HepG2 (cell line): ENCODE measurements around the gene SUSD3. TPM values are rescaled to one million over a fixed set of nuclear protein-coding genes. Genes with fewer than 3 reads are reported as not detected.

Source experiments
- ATRX ChIP-seq: sonication (generic); formaldehyde crosslinking; IDR thresholded peaks from 2 replicates; pipeline ENCODE4 v1.4.0; 2020; ENCODE audit warnings: missing genetic modification reagents, borderline replicate concordance
- CENPT ChIP-seq: sonication (generic); formaldehyde crosslinking; IDR thresholded peaks from 2 replicates; pipeline ENCODE4 v1.8.0; 2022; ENCODE audit warnings: low read depth, mild to moderate bottlenecking, moderate library complexity, missing genetic modification reagents
- CENPX ChIP-seq: sonication (generic); formaldehyde crosslinking; IDR thresholded peaks from 2 replicates; pipeline ENCODE4 v1.9.0; 2021; ENCODE audit warnings: mild to moderate bottlenecking, missing genetic modification reagents, moderate library complexity
- GFI1 ChIP-seq: sonication (generic); formaldehyde crosslinking; IDR thresholded peaks from 2 replicates; pipeline ENCODE4 v1.5.0; 2020; ENCODE audit warnings: missing genetic modification reagents, mild to moderate bottlenecking, borderline replicate concordance
- GPBP1L1 ChIP-seq: sonication (generic); formaldehyde crosslinking; IDR thresholded peaks from 2 replicates; pipeline ENCODE4 v1.5.0; 2020; ENCODE audit warnings: mild to moderate bottlenecking, missing genetic modification reagents
- HNF1B ChIP-seq: sonication (generic); formaldehyde crosslinking; IDR thresholded peaks from 2 replicates; pipeline ENCODE4 v1.5.1; 2020; ENCODE audit warnings: mild to moderate bottlenecking, moderate library complexity, missing genetic modification reagents
- KAT2B ChIP-seq: fragments of 150-350 bp; IDR thresholded peaks from 2 replicates; pipeline ENCODE4 v1.6.1; 2014; ENCODE audit warnings: low read depth, low read length, borderline replicate concordance
- KLF16 ChIP-seq, 2 experiments: sonication (generic) in 1 of 2; formaldehyde crosslinking in 1 of 2; IDR thresholded peaks; 2 replicates each; pipeline versions ENCODE4 v1.6.1 to v1.8.0; 2016 to 2023; ENCODE audit warnings: missing genetic modification reagents in 2 of 2, missing compliant biosample characterization in 1 of 2
- MIER3 ChIP-seq: IDR thresholded peaks from 2 replicates; pipeline ENCODE4 v1.6.1; 2016; ENCODE audit warnings: missing compliant biosample characterization, borderline replicate concordance
- NCOA2 ChIP-seq: sonication (generic); formaldehyde crosslinking; IDR thresholded peaks from 2 replicates; pipeline ENCODE4 v1.8.0; 2022; ENCODE audit warnings: inconsistent platforms
- PHF21A ChIP-seq: sonication (generic); formaldehyde crosslinking; IDR thresholded peaks from 2 replicates; pipeline ENCODE4 v1.5.0; 2020; ENCODE audit warnings: mild to moderate bottlenecking, missing genetic modification reagents
- SP1 ChIP-seq, 2 experiments: fragments of 450-650 bp in 1 of 2; sonication (generic) in 1 of 2; formaldehyde crosslinking in 1 of 2; IDR thresholded peaks; 2 replicates each; pipeline versions ENCODE4 v1.4.0 to v1.6.1; 2016 to 2020; ENCODE audit warnings: missing genetic modification reagents in 1 of 2
- TCF7 ChIP-seq: sonication (generic); IDR thresholded peaks from 2 replicates; pipeline ENCODE4 v1.6.1; 2016; ENCODE audit warnings: antibody characterized with exemption, low read depth
- TFDP2 ChIP-seq: sonication (generic); formaldehyde crosslinking; IDR thresholded peaks from 2 replicates; pipeline ENCODE4 v1.4.0; 2020; ENCODE audit warnings: missing genetic modification reagents
- THYN1 ChIP-seq: sonication (generic); formaldehyde crosslinking; IDR thresholded peaks from 2 replicates; pipeline ENCODE4 v1.8.1; 2023; ENCODE audit warnings: low read depth, mild to moderate bottlenecking, moderate library complexity, missing genetic modification reagents, borderline replicate concordance
- YY1 ChIP-seq: IDR thresholded peaks from 2 replicates; pipeline ENCODE4 v1.6.1; 2011; ENCODE audit warnings: low read length, low read depth, moderate library complexity, mild to moderate bottlenecking; ENCODE audit not compliant: insufficient read depth, insufficient replicate concordance
- ZNF329 ChIP-seq: sonication (generic); formaldehyde crosslinking; IDR thresholded peaks from 2 replicates; pipeline ENCODE4 v1.9.0; 2021; ENCODE audit warnings: low read depth, mild to moderate bottlenecking, missing genetic modification reagents
- ZNF607 ChIP-seq: sonication (generic); formaldehyde crosslinking; IDR thresholded peaks from 2 replicates; pipeline ENCODE4 v1.5.1; 2020; ENCODE audit warnings: missing genetic modification reagents, mild to moderate bottlenecking, borderline replicate concordance
- ZNF788 ChIP-seq: sonication (generic); formaldehyde crosslinking; IDR thresholded peaks from 2 replicates; pipeline ENCODE4 v1.5.0; 2020; ENCODE audit warnings: mild to moderate bottlenecking, missing genetic modification reagents, borderline replicate concordance
- polyA plus RNA-seq, 8 experiments: library from polyadenylated mRNA; depleted of rRNA in 3 of 8; stranded (reverse) in 7 of 8; unstranded in 1 of 8; fragments of >200 nt; fragmentation: Illumina TruSeq in 4 of 8; extraction: Trizol in 4 of 8; gene quantifications; 2 replicates each; pipeline versions ENCODE4 v1.2.1 to v1.2.3, GENCODE V29; 2011 to 2016; ENCODE audit warnings: low read depth in 4 of 8, missing spikeins in 1 of 8, mixed read lengths in 1 of 8; ENCODE audit not compliant: insufficient read depth in 1 of 8
- total RNA-seq, 5 experiments: library from RNA; depleted of rRNA; stranded (reverse); fragments of >200 nt; fragmentation: Illumina TruSeq; extraction: Trizol; gene quantifications; 2 replicates each; pipeline ENCODE4 v1.2.3, GENCODE V29; 2016; ENCODE audit warnings: low read depth in 1 of 5
- TF ChIP-seq, protein P1 (sequence below): sonication (generic); formaldehyde crosslinking; IDR thresholded peaks from 2 replicates; pipeline ENCODE4 v1.4.0; 2020; ENCODE audit warnings: low read depth, mild to moderate bottlenecking, missing genetic modification reagents
- TF ChIP-seq, protein P2 (sequence below): sonication (generic); formaldehyde crosslinking; IDR thresholded peaks from 2 replicates; pipeline ENCODE4 v1.5.1; 2020; ENCODE audit warnings: mild to moderate bottlenecking, missing genetic modification reagents, moderate library complexity

Gene SUSD3
- total and polyA plus RNA-seq, 2 of the 13 experiments (the other 11 are each of a cell fraction or from before 2014, with no cell fraction given) = 7.0 to 9.1 TPM

- TF ChIP-seq, protein P1, sequence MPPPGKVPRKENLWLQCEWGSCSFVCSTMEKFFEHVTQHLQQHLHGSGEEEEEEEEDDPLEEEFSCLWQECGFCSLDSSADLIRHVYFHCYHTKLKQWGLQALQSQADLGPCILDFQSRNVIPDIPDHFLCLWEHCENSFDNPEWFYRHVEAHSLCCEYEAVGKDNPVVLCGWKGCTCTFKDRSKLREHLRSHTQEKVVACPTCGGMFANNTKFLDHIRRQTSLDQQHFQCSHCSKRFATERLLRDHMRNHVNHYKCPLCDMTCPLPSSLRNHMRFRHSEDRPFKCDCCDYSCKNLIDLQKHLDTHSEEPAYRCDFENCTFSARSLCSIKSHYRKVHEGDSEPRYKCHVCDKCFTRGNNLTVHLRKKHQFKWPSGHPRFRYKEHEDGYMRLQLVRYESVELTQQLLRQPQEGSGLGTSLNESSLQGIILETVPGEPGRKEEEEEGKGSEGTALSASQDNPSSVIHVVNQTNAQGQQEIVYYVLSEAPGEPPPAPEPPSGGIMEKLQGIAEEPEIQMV (CRISPR knock-in tag) = 0 out of 2 replicates have a peak, but pooled peaks have one; percentile 20
- TF ChIP-seq MIER3 (no peak), TCF7 (no peak), GFI1 (no peak; the same call in 1 of the 2 replicates), ZNF329 (CRISPR knock-in tag) (peak; percentile 49; the same call in 1 of the 2 replicates), THYN1 (CRISPR knock-in tag) (no peak), KAT2B (no peak), CENPX (CRISPR knock-in tag) (no peak), ATRX (CRISPR knock-in tag) (no peak), SP1 (IDR thresholded peaks at IDR 0.05) (no peak), SP1 (CRISPR knock-in tag; IDR thresholded peaks at IDR 0.05) (peak; percentile 62), HNF1B (no peak), PHF21A (CRISPR knock-in tag) (no peak), CENPT (CRISPR knock-in tag) (no peak), NCOA2 (no peak), ZNF607 (CRISPR knock-in tag) (no peak), GPBP1L1 (CRISPR knock-in tag) (no peak), YY1 (peak; percentile 66), ZNF788 (CRISPR knock-in tag) (no peak), KLF16 (CRISPR knock-in tag; IDR thresholded peaks at IDR 0.05) (0 out of 4 replicates have a peak, but pooled peaks of 1 of the 2 experiments have one; percentile 13), TFDP2 (peak; percentile 27; the same call in 1 of the 2 replicates)
- TF ChIP-seq, protein P2, sequence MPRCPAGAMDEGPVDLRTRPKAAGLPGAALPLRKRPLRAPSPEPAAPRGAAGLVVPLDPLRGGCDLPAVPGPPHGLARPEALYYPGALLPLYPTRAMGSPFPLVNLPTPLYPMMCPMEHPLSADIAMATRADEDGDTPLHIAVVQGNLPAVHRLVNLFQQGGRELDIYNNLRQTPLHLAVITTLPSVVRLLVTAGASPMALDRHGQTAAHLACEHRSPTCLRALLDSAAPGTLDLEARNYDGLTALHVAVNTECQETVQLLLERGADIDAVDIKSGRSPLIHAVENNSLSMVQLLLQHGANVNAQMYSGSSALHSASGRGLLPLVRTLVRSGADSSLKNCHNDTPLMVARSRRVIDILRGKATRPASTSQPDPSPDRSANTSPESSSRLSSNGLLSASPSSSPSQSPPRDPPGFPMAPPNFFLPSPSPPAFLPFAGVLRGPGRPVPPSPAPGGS (CRISPR knock-in tag) = 0 out of 2 replicates have a peak, but pooled peaks have one; percentile 38
Observed at GRCh38 chr9:93096131-93096802, 37.8 kb downstream of the SUSD3 start, which contains the start of gene CARD19 (continued).
